Measurements from ENCODE around the gene ZNF232. TPM values are rescaled to one million over a fixed set of nuclear protein-coding genes. Genes with fewer than 3 reads are reported as not detected.
"Not testable (repeated sequence)": the region's sequence is repeated elsewhere in the genome, so short reads cannot be mapped to it uniquely, and the experiment has no call there.

ZNF232 gene
- 4.5 and 5.2 TPM in 2 replicates for total RNA-seq

GRCh38 chr17:5111402-5112204 lies at the start of gene ZNF232:
ZNF232 (minus strand) TSS chr17:5111878; CDS start chr17:5111822, 56 bp downstream.
- TF ChIP-seq CTCF (IDR thresholded peaks at IDR 0.05; ENCODE audit: insufficient read depth, low read depth, low read length) = no peak
- H3K4me3 ChIP-seq (ENCODE audit: low read depth, low read length) = peak within 1 kb of the TSS; percentile 74
- peak; percentile 92 for DNase-seq (ENCODE audit: low read depth)

GRCh38 chr17:5160702-5161101 lies 49.0 kb upstream of the ZNF232 start:
- H3K4me3 ChIP-seq (ENCODE audit: low read depth, low read length); DNase-seq (ENCODE audit: low read depth): not testable (repeated sequence)

- not testable (repeated sequence) for DNase-seq (ENCODE audit: low read depth); H3K4me3 ChIP-seq (ENCODE audit: low read depth, low read length)
Measured at GRCh38 chr17:5146122-5146521, 34.4 kb upstream of the ZNF232 start.

GRCh38 chr17:5142877-5143276 lies 31.2 kb upstream of the ZNF232 start:
- DNase-seq (ENCODE audit: low read depth); H3K4me3 ChIP-seq (ENCODE audit: low read depth, low read length): not testable (repeated sequence)

GRCh38 chr17:5139458-5139732 lies 27.7 kb upstream of the ZNF232 start:
- no peak for DNase-seq (ENCODE audit: low read depth)
- no peak overlapping the region for H3K4me3 ChIP-seq (ENCODE audit: low read depth, low read length)
- no peak for TF ChIP-seq CTCF (IDR thresholded peaks at IDR 0.05; ENCODE audit: insufficient read depth, low read depth, low read length)

- no peak for DNase-seq (ENCODE audit: low read depth)
- no peak for TF ChIP-seq CTCF (IDR thresholded peaks at IDR 0.05; ENCODE audit: insufficient read depth, low read depth, low read length)
- no peak overlapping the region for H3K4me3 ChIP-seq (ENCODE audit: low read depth, low read length)
Measured at GRCh38 chr17:5138616-5139457, 27.2 kb upstream of the ZNF232 start.

- not testable (repeated sequence) for H3K4me3 ChIP-seq (ENCODE audit: low read depth, low read length); DNase-seq (ENCODE audit: low read depth)
Measured at GRCh38 chr17:5138198-5138544, 26.5 kb upstream of the ZNF232 start.

- not testable (repeated sequence) for H3K4me3 ChIP-seq (ENCODE audit: low read depth, low read length); DNase-seq (ENCODE audit: low read depth)
Measured at GRCh38 chr17:5137511-5138197, 26.0 kb upstream of the ZNF232 start.

- not testable (repeated sequence) for DNase-seq (ENCODE audit: low read depth); H3K4me3 ChIP-seq (ENCODE audit: low read depth, low read length)
Measured at GRCh38 chr17:5136580-5137412, 25.1 kb upstream of the ZNF232 start.

Measured in fibroblast of villous mesenchyme (primary cell).